Left ventricle myocardium inferior (tissue), 1 donor: ENCODE results near the gene MAFB. TPM values are rescaled to one million over a fixed set of nuclear protein-coding genes. Genes with fewer than 3 reads are reported as not detected.

ENCODE experiments used
- DNase-seq: peaks from one replicate; pipeline ENCODE4 v3.0.0-alpha.2; 2020
- H3K27ac ChIP-seq: fragments of 200-600 bp; replicated peaks from 2 replicates; pipeline ENCODE4 v1.8.0; 2021
- H3K27me3 ChIP-seq: fragments of 200-600 bp; 2 replicates; pipeline ENCODE4 v1.8.0; 2021; ENCODE audit warnings: low read depth
- H3K36me3 ChIP-seq: fragments of 200-600 bp; 2 replicates; pipeline ENCODE4 v1.8.0; 2021
- H3K4me1 ChIP-seq: fragments of 200-600 bp; 2 replicates; pipeline ENCODE4 v1.8.0; 2021
- H3K4me3 ChIP-seq: fragments of 200-600 bp; 2 replicates; pipeline ENCODE4 v1.8.0; 2021; ENCODE audit warnings: mild to moderate bottlenecking, moderate library complexity
- H3K9me3 ChIP-seq: fragments of 200-600 bp; replicated peaks from 2 replicates; pipeline ENCODE4 v1.8.0; 2021
- intact Hi-C: fragments of 100-400 bp; cut with micrococcal nuclease; formaldehyde crosslinking; loops from one replicate; pipeline ENCODE4 v1.11.0; 2022
- total RNA-seq: library from RNA; stranded (reverse); fragmentation: NEBNext Ultra II Directional; extraction: Animal tissue kit (Norgen Biotek cat#: 25700); gene quantifications from one replicate; pipeline ENCODE4 v1.2.1, GENCODE V29; 2021
- TF ChIP-seq, protein P1 (sequence below): fragments of 200-600 bp; IDR thresholded peaks from 2 replicates; pipeline ENCODE4 v1.8.0; 2021; ENCODE audit warnings: antibody characterized with exemption, mild to moderate bottlenecking, borderline replicate concordance
- donor health status: DM: no; HTN: yes; CAD: no; lungs with severe emphysema.

The MAFB gene
- total RNA-seq, 1 donor from 2014 or later: 10.2 TPM

DNA sequence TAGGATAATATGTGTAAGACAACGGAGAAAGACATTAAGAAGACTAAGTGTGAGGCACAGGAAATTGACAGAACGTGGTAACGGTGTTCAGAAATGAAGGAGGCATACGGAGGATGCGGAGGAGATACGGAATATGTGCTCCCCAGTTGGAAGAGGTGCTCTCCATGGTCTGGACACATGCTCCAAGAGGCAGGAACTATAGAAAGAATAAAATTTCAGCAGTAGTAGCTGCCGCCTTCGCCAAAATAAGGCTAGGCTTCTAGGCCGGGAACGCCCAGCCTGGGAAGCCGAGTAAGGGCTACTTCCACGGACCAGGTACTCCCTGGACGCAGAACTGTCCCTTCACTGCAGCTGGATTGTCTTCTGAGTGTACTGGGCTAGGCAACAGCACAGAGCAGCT, 7.4 kb downstream of the MAFB start:
- Histone ChIP-seq H3K4me3 (no peak overlapping the region), H3K27me3 (peaks cover 65% of the 10 kb centered on the region), H3K4me1 (peaks cover 29% of the 10 kb centered on the region), H3K36me3 (peaks cover 8% of the 10 kb centered on the region), H3K27ac (peak overlapping the region; percentile 73), H3K9me3 (no peaks in the 10 kb centered on the region)
- no peak for DNase-seq
- intact Hi-C loops: no loop called here
- TF ChIP-seq, protein P1, sequence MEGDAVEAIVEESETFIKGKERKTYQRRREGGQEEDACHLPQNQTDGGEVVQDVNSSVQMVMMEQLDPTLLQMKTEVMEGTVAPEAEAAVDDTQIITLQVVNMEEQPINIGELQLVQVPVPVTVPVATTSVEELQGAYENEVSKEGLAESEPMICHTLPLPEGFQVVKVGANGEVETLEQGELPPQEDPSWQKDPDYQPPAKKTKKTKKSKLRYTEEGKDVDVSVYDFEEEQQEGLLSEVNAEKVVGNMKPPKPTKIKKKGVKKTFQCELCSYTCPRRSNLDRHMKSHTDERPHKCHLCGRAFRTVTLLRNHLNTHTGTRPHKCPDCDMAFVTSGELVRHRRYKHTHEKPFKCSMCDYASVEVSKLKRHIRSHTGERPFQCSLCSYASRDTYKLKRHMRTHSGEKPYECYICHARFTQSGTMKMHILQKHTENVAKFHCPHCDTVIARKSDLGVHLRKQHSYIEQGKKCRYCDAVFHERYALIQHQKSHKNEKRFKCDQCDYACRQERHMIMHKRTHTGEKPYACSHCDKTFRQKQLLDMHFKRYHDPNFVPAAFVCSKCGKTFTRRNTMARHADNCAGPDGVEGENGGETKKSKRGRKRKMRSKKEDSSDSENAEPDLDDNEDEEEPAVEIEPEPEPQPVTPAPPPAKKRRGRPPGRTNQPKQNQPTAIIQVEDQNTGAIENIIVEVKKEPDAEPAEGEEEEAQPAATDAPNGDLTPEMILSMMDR: no peak

DNA sequence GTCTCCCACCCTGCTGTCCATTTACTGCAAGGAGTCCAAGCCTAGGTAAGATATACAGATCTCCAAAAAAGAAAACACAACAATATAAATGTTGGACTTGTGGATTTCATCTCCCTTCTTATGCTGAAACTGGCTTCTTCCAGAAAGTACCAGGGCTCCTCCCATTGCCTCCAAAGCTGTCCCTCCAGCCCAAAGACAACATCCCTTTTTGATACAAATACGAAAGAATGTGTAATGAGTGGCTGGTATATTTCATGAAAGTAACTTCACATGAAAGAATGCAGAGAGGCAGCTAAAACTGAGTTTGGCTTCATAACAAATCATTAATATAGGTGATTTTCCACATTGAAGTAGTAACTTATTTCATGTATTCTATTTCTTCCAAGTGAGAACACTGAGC, 7.9 kb downstream of the MAFB start:
- H3K9me3 ChIP-seq: no peaks in the 10 kb centered on the region
- TF ChIP-seq, protein P1: no peak
- H3K27ac ChIP-seq: no peak overlapping the region
- peaks cover 61% of the 10 kb centered on the region for H3K27me3 ChIP-seq
- peaks cover 24% of the 10 kb centered on the region for H3K4me1 ChIP-seq
- no peak for DNase-seq
- peaks cover 8% of the 10 kb centered on the region for H3K36me3 ChIP-seq
- H3K4me3 ChIP-seq: no peak overlapping the region
- intact Hi-C loops: no loop called here

DNA sequence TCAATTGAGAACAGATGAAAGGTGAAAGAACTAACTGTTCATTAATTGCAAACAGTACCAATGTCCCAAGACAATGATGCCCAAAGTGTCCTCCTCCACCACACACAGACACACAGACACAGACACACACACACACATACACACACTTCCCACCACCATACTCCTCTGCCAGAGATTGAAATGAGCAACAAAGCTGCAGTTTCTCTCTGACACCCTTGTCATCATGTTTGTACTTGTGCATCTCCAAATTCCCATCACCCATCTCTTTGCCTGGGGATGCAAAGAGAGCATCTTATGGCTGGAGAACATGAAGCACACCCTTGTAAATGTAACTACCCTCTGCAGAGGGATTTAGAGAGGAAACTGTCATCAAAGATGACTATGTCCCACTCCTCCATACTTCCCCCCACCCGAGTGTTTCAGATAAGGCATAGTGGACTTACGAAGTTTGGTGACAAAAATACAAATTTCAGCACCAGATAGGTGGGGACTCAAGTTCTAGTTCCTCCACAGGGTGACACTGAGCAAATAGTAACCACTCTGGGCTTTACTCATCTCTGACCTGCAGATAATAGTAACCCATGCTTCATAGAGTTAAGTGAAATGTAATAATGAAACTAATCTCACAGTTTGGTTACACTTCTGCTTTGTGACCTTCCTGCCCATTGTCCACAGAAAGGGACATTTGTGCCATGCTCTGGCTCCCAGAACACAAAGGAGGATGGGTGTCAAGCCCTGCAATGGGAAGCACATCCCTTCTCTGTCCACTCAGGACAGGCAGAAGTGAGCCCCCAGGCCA, 8.7 kb downstream of the MAFB start:
- H3K9me3 ChIP-seq: no peaks in the 10 kb centered on the region
- peaks cover 22% of the 10 kb centered on the region for H3K4me1 ChIP-seq
- H3K4me3 ChIP-seq: no peak overlapping the region
- no peak overlapping the region for H3K27ac ChIP-seq
- peaks cover 5% of the 10 kb centered on the region for H3K36me3 ChIP-seq
- DNase-seq: no peak
- TF ChIP-seq, protein P1: no peak
- H3K27me3 ChIP-seq: peaks cover 56% of the 10 kb centered on the region
- intact Hi-C loops: no loop called here

DNA sequence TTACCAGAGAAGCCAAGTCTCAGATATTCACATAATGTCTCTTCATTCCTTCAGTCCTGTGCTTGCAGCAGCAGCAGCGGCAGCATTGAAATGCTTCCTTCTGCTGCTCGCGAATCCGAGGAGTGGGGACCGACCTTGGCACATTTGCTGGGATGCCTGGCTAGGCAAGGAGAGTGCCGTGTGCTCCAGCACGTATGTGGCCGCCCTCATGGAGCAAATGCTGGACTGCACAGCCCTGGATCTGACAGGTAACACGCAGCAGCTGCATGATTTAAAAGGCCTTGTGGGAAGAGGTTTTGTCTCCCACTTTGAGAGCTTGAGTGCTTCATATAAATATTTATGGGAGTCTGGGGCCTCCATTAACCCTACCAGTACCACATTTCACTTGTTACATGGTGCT, 9.9 kb downstream of the MAFB start:
- Histone ChIP-seq H3K27ac (no peak overlapping the region), H3K36me3 (no peaks in the 10 kb centered on the region), H3K27me3 (peaks cover 48% of the 10 kb centered on the region), H3K9me3 (no peaks in the 10 kb centered on the region), H3K4me3 (no peak overlapping the region), H3K4me1 (peaks cover 21% of the 10 kb centered on the region)
- intact Hi-C loops: no loop called here
- TF ChIP-seq, protein P1: no peak
- DNase-seq: no peak

DNA sequence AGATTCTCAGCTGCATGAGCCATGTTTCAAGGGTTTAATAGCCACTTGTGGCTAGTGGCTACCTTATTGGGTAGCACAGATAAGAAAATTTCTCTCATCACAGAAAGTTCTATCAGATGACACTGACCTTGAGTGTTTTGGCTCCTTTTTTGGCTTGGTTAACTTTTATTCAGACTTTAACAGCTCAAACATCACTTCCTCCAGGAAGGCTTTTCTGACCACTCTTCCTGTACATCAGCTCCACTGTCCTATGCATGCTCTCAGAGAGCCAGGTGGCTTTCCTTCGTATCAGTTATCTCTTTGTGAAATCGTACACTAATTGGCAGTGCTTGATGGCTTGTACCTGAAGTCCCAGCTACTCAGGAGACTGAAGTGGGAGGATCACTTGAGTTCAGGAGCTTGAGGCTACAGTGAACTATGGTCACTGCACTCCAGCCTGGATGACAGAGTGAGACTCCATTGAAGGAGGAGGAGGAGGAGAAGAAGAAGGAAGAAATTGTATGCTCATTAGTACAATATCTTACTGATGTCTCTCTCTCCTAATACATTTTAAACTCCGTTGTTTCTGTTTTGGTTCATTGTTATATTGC, 10.7 kb downstream of the MAFB start:
- H3K27me3 ChIP-seq: peaks cover 40% of the 10 kb centered on the region
- TF ChIP-seq, protein P1: no peak
- H3K4me1 ChIP-seq: peaks cover 13% of the 10 kb centered on the region
- no peak overlapping the region for H3K4me3 ChIP-seq
- no peak overlapping the region for H3K27ac ChIP-seq
- H3K36me3 ChIP-seq: no peaks in the 10 kb centered on the region
- intact Hi-C loops: no loop called here
- DNase-seq: no peak
- no peaks in the 10 kb centered on the region for H3K9me3 ChIP-seq
